GM12873 (cell line): Measurements from ENCODE around the gene SLC12A7.

Experiments
- TF ChIP-seq, protein P1 (sequence below): IDR thresholded peaks from 2 replicates; pipeline ENCODE4 v1.5.1; 2012; ENCODE audit warnings: low read depth, mild to moderate bottlenecking, moderate library complexity, low read length, control low read depth; ENCODE audit not compliant: insufficient read depth; ENCODE audit errors: missing control alignments

The SLC12A7 gene

DNA sequence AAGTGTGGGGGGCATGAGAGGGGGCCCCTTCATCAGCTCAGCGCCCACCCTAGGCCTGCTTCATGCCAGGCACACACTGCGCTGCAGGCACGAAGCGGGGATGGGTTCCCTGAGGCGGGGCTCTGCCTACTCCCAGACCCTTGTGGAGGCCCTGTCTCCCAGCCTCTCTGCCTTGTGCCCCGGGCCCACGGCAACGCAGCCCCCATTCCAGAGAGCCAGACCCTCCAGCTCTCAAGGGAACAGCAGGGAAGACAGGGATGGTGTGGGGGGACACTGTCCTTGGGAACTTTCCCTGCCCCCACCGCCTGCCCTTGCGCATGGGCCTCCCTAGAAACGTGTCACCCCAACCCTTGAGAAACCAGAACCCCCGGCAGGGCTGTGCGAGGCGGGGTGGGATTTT, 10.0 kb upstream of the SLC12A7 start:
- TF ChIP-seq, protein P1, sequence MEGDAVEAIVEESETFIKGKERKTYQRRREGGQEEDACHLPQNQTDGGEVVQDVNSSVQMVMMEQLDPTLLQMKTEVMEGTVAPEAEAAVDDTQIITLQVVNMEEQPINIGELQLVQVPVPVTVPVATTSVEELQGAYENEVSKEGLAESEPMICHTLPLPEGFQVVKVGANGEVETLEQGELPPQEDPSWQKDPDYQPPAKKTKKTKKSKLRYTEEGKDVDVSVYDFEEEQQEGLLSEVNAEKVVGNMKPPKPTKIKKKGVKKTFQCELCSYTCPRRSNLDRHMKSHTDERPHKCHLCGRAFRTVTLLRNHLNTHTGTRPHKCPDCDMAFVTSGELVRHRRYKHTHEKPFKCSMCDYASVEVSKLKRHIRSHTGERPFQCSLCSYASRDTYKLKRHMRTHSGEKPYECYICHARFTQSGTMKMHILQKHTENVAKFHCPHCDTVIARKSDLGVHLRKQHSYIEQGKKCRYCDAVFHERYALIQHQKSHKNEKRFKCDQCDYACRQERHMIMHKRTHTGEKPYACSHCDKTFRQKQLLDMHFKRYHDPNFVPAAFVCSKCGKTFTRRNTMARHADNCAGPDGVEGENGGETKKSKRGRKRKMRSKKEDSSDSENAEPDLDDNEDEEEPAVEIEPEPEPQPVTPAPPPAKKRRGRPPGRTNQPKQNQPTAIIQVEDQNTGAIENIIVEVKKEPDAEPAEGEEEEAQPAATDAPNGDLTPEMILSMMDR, result no peak

DNA sequence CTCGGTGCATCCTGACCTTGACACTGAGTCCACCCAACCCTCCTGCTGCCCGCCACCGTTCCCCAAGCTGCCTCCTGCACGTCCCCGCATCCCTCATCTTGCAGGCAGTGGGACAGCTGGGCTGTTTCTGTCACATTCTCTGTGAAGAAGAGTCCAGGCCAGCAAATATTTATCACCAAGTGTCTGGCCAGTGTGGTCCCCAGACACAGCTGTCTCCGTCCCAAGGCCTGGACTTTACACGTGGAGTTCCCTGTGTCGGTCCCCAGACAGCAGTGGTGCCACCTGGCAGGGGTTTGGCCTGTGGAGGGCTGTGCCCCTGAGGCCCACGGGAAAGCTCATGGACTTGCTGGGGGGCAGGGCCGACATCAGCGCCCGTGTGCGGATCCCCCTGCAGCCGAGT, 9.2 kb upstream of the SLC12A7 start:
- TF ChIP-seq, protein P1, result no peak

DNA sequence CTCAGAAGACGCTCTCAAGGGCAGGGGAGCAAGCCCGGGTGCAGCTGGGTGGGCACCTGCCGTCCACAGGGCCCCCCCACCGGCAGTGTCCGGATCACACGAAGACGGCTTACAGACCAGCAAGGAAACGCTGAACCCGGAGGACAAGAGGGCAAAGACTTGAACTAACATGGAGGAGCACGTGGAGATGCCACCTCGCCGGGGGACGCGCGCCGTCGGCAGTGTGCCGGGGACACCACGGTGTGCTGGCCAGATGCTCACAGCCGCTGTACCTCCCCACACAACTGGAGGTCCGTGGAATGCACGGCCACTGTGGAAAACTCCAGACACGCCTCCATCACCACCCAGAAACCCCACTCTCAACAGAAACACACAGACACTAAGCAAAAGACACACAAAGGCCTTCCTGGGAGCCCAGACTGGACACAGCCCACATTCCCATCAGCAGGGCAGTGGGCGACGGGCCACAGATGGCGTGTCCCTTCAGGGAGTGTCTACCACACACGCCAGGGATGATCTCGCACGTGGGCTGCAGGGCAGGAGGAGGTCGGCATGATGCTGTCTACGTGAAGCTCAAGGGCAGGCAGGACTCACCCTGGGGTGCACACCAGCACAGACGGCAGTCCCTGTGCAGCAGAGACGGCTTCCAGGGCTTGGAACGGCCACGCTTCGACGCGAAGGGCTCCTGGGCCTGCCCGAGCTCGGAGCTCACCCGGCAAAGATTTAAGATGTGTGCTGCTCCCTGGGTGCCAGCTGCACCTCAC, 8.6 kb upstream of the SLC12A7 start:
- TF ChIP-seq, protein P1, result no peak

DNA sequence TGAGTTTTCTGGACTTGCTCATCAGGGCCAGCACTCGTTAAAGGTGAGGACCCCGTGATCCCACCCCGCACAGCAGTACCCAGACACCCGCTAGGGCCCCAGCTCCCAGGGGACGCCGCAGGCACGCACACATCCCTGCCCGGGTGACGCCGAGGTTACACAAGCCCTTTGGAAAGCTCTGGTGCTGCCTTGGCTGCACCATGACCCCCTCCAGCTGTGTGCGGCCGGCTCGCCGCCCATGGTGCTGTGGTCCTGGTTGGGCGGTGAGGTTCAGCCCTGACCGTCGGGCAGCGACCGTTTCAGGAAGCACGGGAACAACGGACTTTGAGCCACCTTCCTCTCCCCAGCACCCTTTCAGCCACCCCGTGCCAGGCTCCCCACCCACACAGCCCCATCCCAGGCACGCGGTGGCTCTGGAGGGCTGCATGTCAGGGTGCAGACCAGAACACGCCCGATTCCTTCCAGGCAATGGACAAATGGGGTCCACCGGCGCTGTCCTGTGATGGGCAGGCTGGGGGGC, 7.5 kb upstream of the SLC12A7 start:
- TF ChIP-seq, protein P1, result no peak

DNA sequence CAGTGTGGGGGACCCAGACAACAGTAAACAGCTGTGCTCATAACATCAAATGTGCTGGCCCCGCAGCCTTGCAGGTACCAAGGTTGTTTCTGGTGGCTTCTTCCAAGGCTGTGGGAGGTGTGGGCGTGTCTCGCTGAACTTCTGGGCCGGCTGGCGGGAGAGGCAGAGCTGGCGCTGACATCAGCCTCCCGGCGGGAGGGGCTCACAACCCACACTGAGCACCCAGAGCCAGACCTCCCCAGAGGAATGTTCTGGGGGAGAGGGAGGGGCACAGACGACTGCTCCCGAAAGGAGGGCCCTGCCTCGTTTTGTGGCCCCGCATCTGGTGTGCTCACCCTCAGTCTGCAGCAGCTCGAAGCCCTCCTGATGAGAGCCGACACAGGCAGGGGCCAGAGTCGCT, 6.9 kb upstream of the SLC12A7 start:
- TF ChIP-seq, protein P1, result no peak

DNA sequence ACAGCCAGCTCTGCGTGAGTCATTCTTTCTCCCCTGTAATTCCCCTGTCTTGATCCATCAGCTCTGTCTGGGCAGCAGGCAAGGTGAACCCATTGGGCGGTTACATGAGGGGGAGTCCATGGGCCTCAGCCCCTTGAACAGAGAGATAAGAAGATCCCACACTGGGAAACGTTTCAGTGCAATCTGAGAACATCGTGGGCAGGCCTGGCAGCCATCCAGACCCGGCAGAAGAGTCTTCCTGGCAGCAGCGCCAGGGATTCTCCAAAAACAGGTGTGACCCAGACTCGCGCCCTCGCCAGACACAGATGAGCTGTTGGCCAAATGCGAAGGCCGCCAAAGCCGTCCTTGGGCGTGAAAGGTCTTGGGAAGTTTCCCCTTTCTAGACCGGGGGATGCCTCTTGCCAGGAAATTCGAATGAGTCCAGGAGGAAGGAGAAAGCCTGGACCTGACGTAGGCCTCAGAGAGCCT, 6.4 kb upstream of the SLC12A7 start:
- TF ChIP-seq, protein P1, result no peak

DNA sequence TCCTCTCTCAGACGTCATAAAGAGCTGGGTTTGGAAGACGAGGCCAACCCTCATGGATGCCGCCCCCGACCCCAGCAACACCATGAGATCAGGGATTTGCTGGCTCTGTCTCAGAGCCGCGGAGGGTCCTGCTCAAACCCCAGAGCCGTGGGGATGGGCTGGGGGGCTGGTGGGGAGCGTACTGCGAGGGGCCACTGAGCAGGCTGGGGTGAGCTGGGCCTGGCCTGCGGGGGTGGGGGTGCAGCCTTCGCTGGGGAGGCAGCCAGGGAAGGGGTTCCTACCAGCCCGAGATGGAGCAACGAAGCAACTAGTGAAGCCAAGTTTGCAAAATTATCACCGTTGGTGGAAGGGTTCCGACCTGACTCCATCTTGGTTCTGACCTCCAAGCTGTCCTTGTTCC, 5.1 kb upstream of the SLC12A7 start:
- TF ChIP-seq, protein P1, result no peak
